Measurements from ENCODE around the gene ZNF552. TPM values are rescaled to one million over a fixed set of nuclear protein-coding genes. Genes with fewer than 3 reads are reported as not detected.
A peak's percentile ranks its signal among the peaks of the same experiment; 100 is the strongest.
"Not testable (repeated sequence)": the region's sequence is repeated elsewhere in the genome, so short reads cannot be mapped to it uniquely, and the experiment has no call there.

The ZNF552 gene
- 3.1 and 4.9 TPM in 2 replicates for total RNA-seq (2014; rRNA removed; shearing (Covaris generic))
- polyA plus RNA-seq (2014; cell fraction: nucleus; rRNA removed), result 1.5 and 8.0 TPM in 2 replicates

GRCh38 chr19:57814505-57815246 lies at the start of gene ZNF552:
ZNF552 (minus strand) TSS chr19:57814913; CDS start chr19:57814743, 170 bp downstream.
- DNase-seq (ENCODE audit: extremely low read depth, low read depth), result peak; percentile 86

GRCh38 chr19:57862351-57862750 lies 47.6 kb upstream of the ZNF552 start:
- not testable (repeated sequence) for DNase-seq (ENCODE audit: extremely low read depth, low read depth)

GRCh38 chr19:57854117-57854516 lies 39.4 kb upstream of the ZNF552 start:
- DNase-seq (ENCODE audit: extremely low read depth, low read depth), result not testable (repeated sequence)

GRCh38 chr19:57851812-57852603 lies 37.3 kb upstream of the ZNF552 start:
- DNase-seq (ENCODE audit: extremely low read depth, low read depth), result not testable (repeated sequence)

- DNase-seq (ENCODE audit: extremely low read depth, low read depth), result no peak
Observed at GRCh38 chr19:57850553-57851017, 35.9 kb upstream of the ZNF552 start.

- peak; percentile 67 for DNase-seq (ENCODE audit: extremely low read depth, low read depth)
Observed at GRCh38 chr19:57849666-57850473, 35.2 kb upstream of the ZNF552 start, which contains the start of gene ZNF587. ZNF587 (plus strand) TSS chr19:57849859; CDS start chr19:57850039, 180 bp downstream.

- not testable (repeated sequence) for DNase-seq (ENCODE audit: extremely low read depth, low read depth)
Observed at GRCh38 chr19:57849162-57849665, 34.5 kb upstream of the ZNF552 start.

- not testable (repeated sequence) for DNase-seq (ENCODE audit: extremely low read depth, low read depth)
Observed at GRCh38 chr19:57847164-57847563, 32.5 kb upstream of the ZNF552 start.

GRCh38 chr19:57841122-57841763 lies 26.5 kb upstream of the ZNF552 start:
- no peak for DNase-seq (ENCODE audit: extremely low read depth, low read depth)

- not testable (repeated sequence) for DNase-seq (ENCODE audit: extremely low read depth, low read depth)
Observed at GRCh38 chr19:57838622-57839191, 24.0 kb upstream of the ZNF552 start.

- not testable (repeated sequence) for DNase-seq (ENCODE audit: extremely low read depth, low read depth)
Observed at GRCh38 chr19:57836991-57837390, 22.3 kb upstream of the ZNF552 start.

GRCh38 chr19:57830071-57830602 lies 15.4 kb upstream of the ZNF552 start, which contains the start of gene ZNF587B:
ZNF587B (plus strand) TSS chr19:57830299; CDS start chr19:57830529, 230 bp downstream.
- DNase-seq (ENCODE audit: extremely low read depth, low read depth), result no peak

- no peak for DNase-seq (ENCODE audit: extremely low read depth, low read depth)
Observed at GRCh38 chr19:57829316-57829715, 14.6 kb upstream of the ZNF552 start.

- no peak for DNase-seq (ENCODE audit: extremely low read depth, low read depth)
Observed at GRCh38 chr19:57825511-57825910, 10.8 kb upstream of the ZNF552 start.

GRCh38 chr19:57823608-57824007 lies 8.9 kb upstream of the ZNF552 start:
- DNase-seq (ENCODE audit: extremely low read depth, low read depth), result not testable (repeated sequence)

- not testable (repeated sequence) for DNase-seq (ENCODE audit: extremely low read depth, low read depth)
Observed at GRCh38 chr19:57823155-57823554, 8.4 kb upstream of the ZNF552 start.

GRCh38 chr19:57821501-57821900 lies 6.8 kb upstream of the ZNF552 start:
- DNase-seq (ENCODE audit: extremely low read depth, low read depth), result not testable (repeated sequence)

GRCh38 chr19:57821095-57821494 lies 6.4 kb upstream of the ZNF552 start:
- DNase-seq (ENCODE audit: extremely low read depth, low read depth), result not testable (repeated sequence)

- no peak for DNase-seq (ENCODE audit: extremely low read depth, low read depth)
Observed at GRCh38 chr19:57820599-57820998, 5.9 kb upstream of the ZNF552 start.

Measured in NCI-H460 (cell line).